HUES6 (cell line): ENCODE data around the gene PIN4.

Experiments
- H3K27ac ChIP-seq: 2 replicates; pipeline ENCODE4 v1.7.0; 2013; ENCODE audit warnings: low read depth, mild to moderate bottlenecking, low read length, inconsistent platforms
- H3K27me3 ChIP-seq: 2 replicates; pipeline ENCODE4 v1.6.1; 2013; ENCODE audit warnings: low read length; ENCODE audit not compliant: control insufficient read depth, insufficient read depth
- H3K36me3 ChIP-seq: 2 replicates; pipeline ENCODE4 v1.6.1; 2013; ENCODE audit warnings: low read length; ENCODE audit not compliant: control insufficient read depth, insufficient read depth
- H3K4me1 ChIP-seq: 2 replicates; pipeline ENCODE4 v1.6.1; 2013; ENCODE audit warnings: low read length; ENCODE audit not compliant: control insufficient read depth, insufficient read depth
- H3K4me3 ChIP-seq: 2 replicates; pipeline ENCODE4 v1.5.1; 2013; ENCODE audit warnings: low read depth, low read length
- H3K9ac ChIP-seq: one replicate; pipeline ENCODE4 v1.6.1; 2013; ENCODE audit warnings: mild to moderate bottlenecking, low read length
- H3K9me3 ChIP-seq: 2 replicates; pipeline ENCODE4 v1.6.1; 2013; ENCODE audit warnings: low read depth, low read length; ENCODE audit not compliant: control insufficient read depth, insufficient read depth

The PIN4 gene

DNA sequence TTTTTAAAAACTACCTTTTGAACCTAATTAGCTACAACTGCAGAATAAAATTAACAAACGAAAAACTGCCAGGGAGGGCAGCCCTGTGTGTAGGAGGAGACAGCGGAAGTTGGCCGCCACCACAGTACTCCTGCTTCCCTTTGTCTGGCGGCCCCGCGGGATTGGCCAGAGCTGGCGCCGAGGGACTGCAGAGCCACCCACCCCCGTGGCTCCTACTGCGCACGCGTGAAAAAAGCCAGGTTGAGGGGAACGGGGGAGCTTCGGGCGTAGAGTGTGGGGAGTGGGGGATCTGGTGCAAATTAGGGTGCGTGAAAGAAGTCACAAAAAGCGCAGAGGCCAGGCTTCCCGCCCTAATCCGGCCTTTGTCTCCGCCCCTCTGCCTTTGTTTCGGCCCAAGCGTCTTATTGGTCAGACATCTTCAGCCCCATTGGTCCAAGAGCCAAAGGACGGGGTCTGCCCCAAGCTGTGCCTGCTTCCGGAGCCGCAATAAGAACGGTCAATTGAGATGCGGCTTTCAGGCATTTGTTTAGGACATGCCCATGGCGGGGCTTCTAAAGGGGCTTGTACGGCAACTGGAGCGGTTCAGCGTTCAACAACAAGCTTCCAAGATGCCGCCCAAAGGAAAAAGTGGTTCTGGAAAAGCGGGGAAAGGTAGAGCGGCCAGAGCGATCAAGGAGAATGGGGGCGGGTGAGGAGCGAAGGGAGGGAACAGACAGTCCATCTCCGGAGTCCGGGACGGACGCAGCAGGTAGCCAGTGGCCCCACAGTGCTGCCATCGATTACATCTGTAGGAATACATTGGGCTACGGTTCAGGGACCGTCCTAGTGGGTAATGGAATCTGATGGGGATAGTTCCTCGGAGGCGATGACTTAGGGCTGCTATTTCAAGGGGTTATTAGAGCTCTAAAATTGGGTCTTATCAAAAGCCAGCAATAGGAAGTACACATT, at the start of gene PIN4:
PIN4 (plus strand) TSS at position 580 of the 948 bp plus-strand sequence; CDS start at position 609, 29 bp downstream.
- H3K27me3 ChIP-seq: no peaks in the 10 kb centered on the region
- H3K9me3 ChIP-seq: peaks cover 23% of the 10 kb centered on the region
- peak within 1 kb of the TSS; percentile 97 for H3K9ac ChIP-seq
- H3K4me1 ChIP-seq: peaks cover 5% of the 10 kb centered on the region; the same call in 1 of the 2 replicates
- peaks cover 4% of the 10 kb centered on the region; the same call in 1 of the 2 replicates for H3K36me3 ChIP-seq
- peak within 1 kb of the TSS; percentile 89 for H3K4me3 ChIP-seq
- H3K27ac ChIP-seq: peak within 1 kb of the TSS; percentile 95

DNA sequence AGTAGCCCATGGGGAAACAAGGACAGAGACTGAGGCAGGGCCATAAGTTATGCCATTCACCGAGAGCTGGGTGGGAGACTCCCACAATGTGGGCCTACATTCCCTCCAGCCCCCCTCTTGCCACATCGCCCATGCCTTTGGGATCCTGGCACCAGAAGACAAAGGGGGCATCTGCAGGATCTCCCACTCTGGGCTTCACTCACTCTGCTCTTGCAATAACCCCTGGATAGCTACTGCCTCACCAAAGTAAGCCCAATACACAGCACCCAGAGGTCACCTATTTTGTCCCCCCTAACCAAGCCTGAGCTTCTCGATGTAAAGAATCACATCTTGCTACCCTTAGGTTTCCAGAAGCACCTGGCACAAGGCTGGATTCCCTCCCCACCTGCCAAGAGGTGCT, 49.1 kb upstream of the PIN4 start:
- peaks cover 6% of the 10 kb centered on the region; the same call in 1 of the 2 replicates for H3K9me3 ChIP-seq
- no peak overlapping the region for H3K27ac ChIP-seq
- peaks cover 67% of the 10 kb centered on the region for H3K27me3 ChIP-seq
- peak overlapping the region; percentile 66 for H3K4me3 ChIP-seq
- H3K4me1 ChIP-seq: peaks cover 12% of the 10 kb centered on the region; the same call in 1 of the 2 replicates
- H3K36me3 ChIP-seq: 0 out of 2 replicates have a peak, but pooled peaks cover 6% of the 10 kb centered on the region
- no peak overlapping the region for H3K9ac ChIP-seq

DNA sequence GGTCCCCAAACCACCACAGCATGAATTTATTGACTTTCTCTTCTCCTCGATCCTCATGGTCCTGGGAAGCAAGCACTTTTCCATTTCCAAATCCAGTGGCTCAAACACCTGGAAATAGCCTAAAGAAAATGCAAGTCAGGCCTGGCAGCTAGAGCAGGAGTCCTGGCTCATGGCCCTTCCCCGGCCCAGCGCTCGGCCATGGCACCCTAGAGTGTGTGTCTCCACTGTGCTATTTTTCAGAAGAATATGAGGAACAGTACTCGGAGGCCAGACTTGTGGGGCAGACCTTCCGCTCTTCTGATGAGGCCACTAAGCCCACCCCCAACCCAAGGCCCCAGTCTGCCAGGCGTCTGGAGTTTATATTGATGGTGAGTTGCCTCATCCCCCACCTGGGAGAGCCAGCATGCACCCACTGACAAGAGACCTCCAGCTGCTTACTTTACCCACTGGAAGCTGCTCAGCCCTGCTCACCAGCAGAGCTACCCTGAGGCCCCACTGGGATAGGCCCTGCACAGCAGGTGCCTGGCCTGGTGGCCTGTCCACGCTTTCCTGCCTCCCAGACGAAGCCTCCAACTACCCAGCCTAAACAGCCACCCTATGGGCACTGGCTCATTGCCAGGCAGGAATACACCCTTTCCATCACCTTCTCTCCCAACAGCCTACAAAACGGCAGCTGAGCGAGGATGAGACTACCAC, 47.6 kb upstream of the PIN4 start:
- peaks cover 18% of the 10 kb centered on the region for H3K36me3 ChIP-seq
- H3K4me1 ChIP-seq: peaks cover 9% of the 10 kb centered on the region; the same call in 1 of the 2 replicates
- H3K9ac ChIP-seq: no peak overlapping the region
- H3K27ac ChIP-seq: no peak overlapping the region
- peaks cover 10% of the 10 kb centered on the region; the same call in 1 of the 2 replicates for H3K9me3 ChIP-seq
- peaks cover 52% of the 10 kb centered on the region for H3K27me3 ChIP-seq
- H3K4me3 ChIP-seq: no peak overlapping the region

DNA sequence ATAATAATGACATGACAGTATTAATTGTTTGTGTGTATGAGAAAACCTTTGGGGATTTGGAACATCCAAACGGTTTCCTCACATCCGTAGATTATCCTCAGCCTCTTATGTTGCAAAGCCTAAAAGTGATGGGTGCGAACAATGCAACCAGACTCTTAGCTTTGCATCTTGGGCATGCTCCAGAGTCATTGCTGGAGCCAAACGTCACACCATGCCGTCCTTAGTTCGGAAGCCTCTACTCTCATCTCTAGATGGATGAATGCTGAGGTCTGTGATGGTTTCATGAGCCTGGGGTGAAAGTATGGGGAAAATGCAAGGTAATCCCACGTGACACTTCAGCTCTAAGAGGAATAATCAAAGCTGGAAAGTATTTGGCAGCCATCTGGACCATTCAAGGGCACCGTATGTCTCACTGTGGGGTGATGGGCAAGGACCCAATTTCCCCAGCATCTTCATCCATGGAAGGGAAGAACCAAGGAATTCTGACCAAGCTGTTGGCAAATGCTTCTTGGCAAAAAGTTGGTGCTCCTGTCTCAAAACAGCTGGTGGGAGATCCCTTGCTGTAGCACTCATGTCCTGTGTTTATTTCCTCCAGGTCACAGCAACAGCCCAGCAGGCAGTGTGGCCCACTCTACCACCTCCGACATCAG, 43.6 kb upstream of the PIN4 start:
- H3K9me3 ChIP-seq: peaks cover 12% of the 10 kb centered on the region; the same call in 1 of the 2 replicates
- no peak overlapping the region for H3K27ac ChIP-seq
- H3K9ac ChIP-seq: no peak overlapping the region
- peaks cover 39% of the 10 kb centered on the region for H3K36me3 ChIP-seq
- H3K27me3 ChIP-seq: peaks cover 16% of the 10 kb centered on the region
- H3K4me1 ChIP-seq: no peaks in the 10 kb centered on the region
- H3K4me3 ChIP-seq: no peak overlapping the region

DNA sequence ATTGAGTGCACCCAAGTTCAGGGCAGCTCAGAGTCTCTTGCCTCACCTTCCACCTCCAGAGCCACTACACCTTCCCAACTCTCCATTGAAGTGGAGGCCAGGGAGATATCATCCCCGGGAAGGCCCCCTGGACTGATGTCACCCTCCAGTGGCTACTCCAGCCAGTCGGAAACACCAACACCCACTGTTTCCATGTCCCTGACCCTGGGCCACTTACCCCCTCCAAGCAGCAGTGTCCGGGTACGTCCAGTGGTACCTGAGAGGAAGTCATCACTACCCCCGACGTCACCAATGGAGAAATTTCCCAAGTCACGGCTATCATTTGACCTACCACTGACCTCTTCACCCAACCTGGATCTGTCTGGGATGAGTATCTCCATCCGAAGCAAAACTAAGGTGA, 42.0 kb upstream of the PIN4 start:
- Histone ChIP-seq H3K27ac (no peak overlapping the region), H3K4me3 (no peak overlapping the region), H3K9ac (no peak overlapping the region), H3K4me1 (no peaks in the 10 kb centered on the region), H3K36me3 (peaks cover 44% of the 10 kb centered on the region), H3K9me3 (peaks cover 12% of the 10 kb centered on the region; the same call in 1 of the 2 replicates), H3K27me3 (0 out of 2 replicates have a peak, but pooled peaks cover 2% of the 10 kb centered on the region)

DNA sequence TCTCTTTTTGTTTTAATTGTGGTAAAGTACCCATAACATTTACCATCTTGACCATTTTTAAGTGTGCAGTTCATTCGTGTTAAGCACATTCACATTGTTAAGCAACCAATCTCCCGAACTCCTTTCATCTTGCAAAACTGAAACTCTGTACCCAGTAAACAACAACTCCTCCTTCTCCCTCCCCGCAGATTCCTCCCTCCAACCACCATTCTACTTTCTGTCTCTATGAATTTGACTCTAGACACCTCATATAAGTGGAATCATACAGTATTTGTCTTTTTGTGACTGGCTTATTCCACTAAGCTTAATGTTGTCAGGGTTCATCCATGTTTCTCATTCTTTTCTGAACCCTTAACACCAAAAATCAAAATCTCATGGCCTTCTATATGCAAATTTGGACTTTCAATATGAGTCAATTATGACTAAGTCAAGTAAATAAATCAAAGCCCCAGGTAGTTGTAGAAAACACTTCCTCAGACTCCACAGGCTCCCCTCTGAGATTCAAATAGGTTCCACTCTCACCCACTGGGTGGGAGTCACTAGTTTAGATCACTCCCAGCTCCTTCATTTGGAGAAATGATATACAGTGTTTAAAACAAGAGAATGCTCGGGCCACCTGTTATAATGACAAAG, 40.1 kb upstream of the PIN4 start:
- Histone ChIP-seq H3K9ac (no peak overlapping the region), H3K4me3 (no peak overlapping the region), H3K9me3 (peaks cover 9% of the 10 kb centered on the region; the same call in 1 of the 2 replicates), H3K27ac (no peak overlapping the region), H3K4me1 (no peaks in the 10 kb centered on the region), H3K36me3 (peaks cover 43% of the 10 kb centered on the region), H3K27me3 (no peaks in the 10 kb centered on the region)

DNA sequence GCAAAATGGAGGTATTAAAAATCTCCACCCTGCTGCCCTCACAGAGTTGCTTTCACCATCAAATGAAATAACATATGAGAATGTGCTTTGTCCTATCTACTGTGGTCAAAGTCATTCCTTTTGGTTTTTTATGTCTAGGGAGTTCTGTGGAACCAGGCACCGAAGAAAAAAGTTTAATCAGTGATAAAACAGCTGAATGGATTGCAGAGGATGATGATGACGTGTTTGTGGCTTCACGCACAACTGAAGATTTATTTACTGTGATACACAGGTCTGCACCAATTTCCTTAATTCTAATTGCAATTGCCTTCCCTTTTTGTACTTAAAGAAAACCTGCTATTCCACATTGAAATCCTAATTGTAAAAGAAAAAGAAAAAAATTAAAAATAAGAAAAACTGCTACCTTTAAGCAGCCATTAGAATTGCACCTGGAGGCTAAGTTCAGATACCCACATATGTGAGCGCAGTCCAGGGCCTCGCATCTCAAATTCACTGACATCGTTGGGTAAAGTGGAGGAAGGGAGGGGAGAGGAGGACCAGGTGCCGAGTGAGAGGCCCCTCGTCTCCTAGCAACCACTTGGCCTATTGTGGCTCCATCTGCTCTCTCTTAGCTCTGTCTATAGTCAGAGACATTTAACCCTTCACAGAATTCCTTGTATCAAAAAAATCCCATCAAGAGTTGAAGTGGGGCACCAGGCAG, 39.3 kb upstream of the PIN4 start:
- H3K27me3 ChIP-seq: no peaks in the 10 kb centered on the region

DNA sequence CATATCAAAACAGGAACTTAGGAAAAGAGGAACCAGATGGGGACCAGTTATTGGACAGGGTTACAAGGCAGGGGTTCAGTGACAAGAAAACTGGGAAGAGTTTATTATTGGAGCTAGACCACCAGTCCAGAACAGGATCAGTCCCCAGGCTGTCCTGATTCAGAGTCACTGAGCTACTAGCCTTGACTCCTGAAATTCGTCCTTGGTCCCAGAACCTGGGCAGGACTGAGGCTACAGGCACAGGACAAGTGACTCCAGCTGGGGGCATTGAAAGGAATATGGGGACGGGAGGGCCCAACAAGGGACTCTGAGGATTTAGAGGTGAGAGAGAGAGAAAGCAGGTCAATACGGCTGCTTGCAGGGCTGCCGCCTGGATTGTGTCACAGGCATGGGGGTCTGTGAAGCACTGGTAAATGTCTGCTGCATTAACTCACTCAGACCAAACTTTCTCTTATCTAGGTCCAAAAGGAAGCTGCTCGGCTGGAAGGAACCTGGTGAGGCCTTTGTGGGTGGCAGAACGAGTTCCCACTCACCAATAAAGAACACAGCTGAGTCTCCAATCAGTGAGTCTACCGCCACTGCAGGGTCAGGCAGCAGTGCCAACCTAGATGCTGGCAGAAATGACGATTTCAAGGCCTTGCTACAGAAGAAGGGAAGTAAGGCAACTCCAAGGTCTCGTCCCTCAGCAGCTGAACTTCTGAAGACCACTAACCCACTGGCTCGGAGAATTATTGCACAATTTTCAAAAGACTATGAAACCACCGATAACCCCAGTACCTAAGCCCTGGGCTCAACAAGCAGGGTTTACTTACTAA, 38.6 kb upstream of the PIN4 start:
- H3K4me1 ChIP-seq: no peaks in the 10 kb centered on the region
- no peak overlapping the region for H3K4me3 ChIP-seq
- no peak overlapping the region for H3K27ac ChIP-seq
- peaks cover 40% of the 10 kb centered on the region for H3K36me3 ChIP-seq
- no peaks in the 10 kb centered on the region for H3K27me3 ChIP-seq
- peaks cover 6% of the 10 kb centered on the region; the same call in 1 of the 2 replicates for H3K9me3 ChIP-seq
- H3K9ac ChIP-seq: no peak overlapping the region

More for the DNA sequence above, 39.3 kb upstream of the PIN4 start:
- Histone ChIP-seq H3K36me3 (peaks cover 43% of the 10 kb centered on the region), H3K9ac (no peak overlapping the region), H3K9me3 (peaks cover 9% of the 10 kb centered on the region; the same call in 1 of the 2 replicates), H3K4me3 (no peak overlapping the region), H3K27ac (no peak overlapping the region), H3K4me1 (no peaks in the 10 kb centered on the region)

DNA sequence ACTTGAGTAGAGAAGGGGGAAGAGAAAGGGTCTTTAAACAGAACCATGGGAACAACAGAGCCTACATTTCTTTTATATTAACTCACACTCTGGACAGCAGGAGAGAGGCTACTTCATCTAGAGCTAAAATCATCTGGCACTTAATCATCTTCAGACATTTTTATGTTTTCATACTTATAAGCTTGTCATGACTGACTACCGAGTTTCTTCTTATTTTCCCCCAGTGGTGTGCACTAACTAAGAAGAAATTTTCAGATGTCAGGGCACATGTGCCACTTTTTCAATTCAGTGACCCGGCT, 38.0 kb upstream of the PIN4 start:
- Histone ChIP-seq H3K27ac (no peak overlapping the region), H3K36me3 (peaks cover 34% of the 10 kb centered on the region), H3K27me3 (no peaks in the 10 kb centered on the region), H3K4me3 (no peak overlapping the region), H3K9me3 (peaks cover 5% of the 10 kb centered on the region; the same call in 1 of the 2 replicates), H3K9ac (no peak overlapping the region), H3K4me1 (no peaks in the 10 kb centered on the region)
